ENCODE data around the gene IPO8. TPM values are rescaled to one million over a fixed set of nuclear protein-coding genes. Genes with fewer than 3 reads are reported as not detected.
A peak's percentile ranks its signal among the peaks of the same experiment; 100 is the strongest.

The IPO8 gene
- total RNA-seq (10 to 100 TPM; 26.7 to 64.6 (median 37.0) TPM), polyA plus RNA-seq (10 to 100 TPM in 1 of 3 donors, 1 to 10 TPM in 2; 5.0 to 42.5 (median 8.2) TPM)
- long read RNA-seq, donor 1, full-length matches to known transcripts, result 1 of 8 reads
- long read RNA-seq, donor 1, partial matches to known transcripts, result 7 of 8 reads
- long read RNA-seq, donor 1, other reads (novel, unspliced or antisense), result 0 of 8 reads
- long read RNA-seq, donor 2, full-length matches to known transcripts, result 1 of 1 reads
- long read RNA-seq, donor 2, partial matches to known transcripts, result 0 of 1 reads
- long read RNA-seq, donor 2, other reads (novel, unspliced or antisense), result 0 of 1 reads
- long read RNA-seq, donor 3, result 0 reads
- long read RNA-seq, donor 4, partial matches to known transcripts, result 0 of 3 reads
- long read RNA-seq, donor 4, other reads (novel, unspliced or antisense), result 3 of 3 reads
- long read RNA-seq, donor 5, full-length matches to known transcripts, result 11 of 26 reads
- long read RNA-seq, donor 5, partial matches to known transcripts, result 10 of 26 reads
- long read RNA-seq, donor 5, other reads (novel, unspliced or antisense), result 5 of 26 reads
- long read RNA-seq, donor 6, partial matches to known transcripts, result 0 of 3 reads
- long read RNA-seq, donor 6, other reads (novel, unspliced or antisense), result 3 of 3 reads
- long read RNA-seq, donor 7, full-length matches to known transcripts, result 1 of 1 reads
- long read RNA-seq, donor 7, partial matches to known transcripts, result 0 of 1 reads
- long read RNA-seq, donor 7, other reads (novel, unspliced or antisense), result 0 of 1 reads
- long read RNA-seq, donor 8, full-length matches to known transcripts, result 1 of 11 reads
- long read RNA-seq, donor 8, partial matches to known transcripts, result 10 of 11 reads
- long read RNA-seq, donor 8, other reads (novel, unspliced or antisense), result 0 of 11 reads
- long read RNA-seq, donor 9, full-length matches to known transcripts, result 1 of 1 reads
- long read RNA-seq, donor 9, partial matches to known transcripts, result 0 of 1 reads
- long read RNA-seq, donor 9, other reads (novel, unspliced or antisense), result 0 of 1 reads
- long read RNA-seq, donor 10, full-length matches to known transcripts, result 1 of 1 reads
- long read RNA-seq, donor 10, partial matches to known transcripts, result 0 of 1 reads
- long read RNA-seq, donor 10, other reads (novel, unspliced or antisense), result 0 of 1 reads

GRCh38 chr12:30695199-30696102 is at the start of gene IPO8:
IPO8 (minus strand) TSS chr12:30695869; CDS start chr12:30695647, 222 bp downstream.
- peak; percentile 92 to 96 (median 94) for DNase-seq
- Histone ChIP-seq H3K4me3 (peak within 1 kb of the TSS; percentile 44 to 100 (median 68)), H3K27ac (peak within 1 kb of the TSS in 4 of 5 donors; percentile 44 to 83 (median 79)), H3K36me3 (replicated peaks in 1 of 2) (no peaks in the 10 kb centered on the region), H3K27me3 (no peaks in the 10 kb centered on the region), H3K4me1 (replicated peaks in 1 of 2) (peaks cover 14 to 35% of the 10 kb centered on the region in 2 donors), H3K9me3 (replicated peaks in 1 of 3) (no peaks in the 10 kb centered on the region)
- intact Hi-C loops (cut with DNase I), result no loop called here
- WGBS, 4 donors, result 0% methylated on average over 5 to 71 of the region's 71 CpGs
- TF ChIP-seq CTCF (IDR thresholded peaks at IDR 0.05), result peak in 5 of 6 experiments; percentile 8 to 41 (median 26)
- no peak for TF ChIP-seq POLR2A (IDR thresholded peaks at IDR 0.05)

GRCh38 chr12:30744321-30744720 is 48.7 kb upstream of the IPO8 start:
- Histone ChIP-seq H3K36me3 (replicated peaks in 1 of 2) (no peaks in the 10 kb centered on the region), H3K4me3 (no peak overlapping the region), H3K4me1 (replicated peaks in 1 of 2) (no peaks in the 10 kb centered on the region), H3K27ac (no peak overlapping the region), H3K27me3 (no peaks in the 10 kb centered on the region), H3K9me3 (replicated peaks in 1 of 3) (no peaks in the 10 kb centered on the region)
- intact Hi-C loops (cut with DNase I), result no loop called here
- 95 to 96% (median 96%) methylated on average over 2 of the region's 2 CpGs for WGBS, 4 donors
- DNase-seq, result no peak
- TF ChIP-seq CTCF (IDR thresholded peaks at IDR 0.05) (no peak), POLR2A (IDR thresholded peaks at IDR 0.05) (no peak)

- Histone ChIP-seq H3K36me3 (replicated peaks in 1 of 2) (no peaks in the 10 kb centered on the region), H3K9me3 (replicated peaks in 1 of 3) (no peaks in the 10 kb centered on the region), H3K4me1 (replicated peaks in 1 of 2) (no peaks in the 10 kb centered on the region), H3K4me3 (no peak overlapping the region), H3K27me3 (no peaks in the 10 kb centered on the region), H3K27ac (no peak overlapping the region)
- TF ChIP-seq CTCF (IDR thresholded peaks at IDR 0.05) (no peak), POLR2A (IDR thresholded peaks at IDR 0.05) (no peak)
- no peak for DNase-seq
- intact Hi-C loops (cut with DNase I), result no loop called here
These were observed 44.6 kb upstream of the IPO8 start for GRCh38 chr12:30740274-30740673.

Measured in adrenal gland (tissue), 19 donors.